CMK (cell line): Measurements from ENCODE around the gene DNER.

Experiments
- DNase-seq: peaks from one replicate; pipeline ENCODE4 v3.0.0-alpha.2; 2010; ENCODE audit warnings: low read depth

The DNER gene

GRCh38 chr2:229335330-229335729, 379.0 kb downstream of the DNER start:
- DNase-seq, result no peak

GRCh38 chr2:229330952-229331351, 383.4 kb downstream of the DNER start:
- DNase-seq, result no peak

- no peak for DNase-seq
Observed at GRCh38 chr2:229319558-229319957, 394.8 kb downstream of the DNER start.

GRCh38 chr2:229314117-229314516, 400.2 kb downstream of the DNER start:
- no peak for DNase-seq

GRCh38 chr2:229313591-229313990, 400.8 kb downstream of the DNER start:
- DNase-seq, result no peak
